Neural cell (in vitro differentiated cells): Measurements from ENCODE around the gene TEF. TPM values are rescaled to one million over a fixed set of nuclear protein-coding genes. Genes with fewer than 3 reads are reported as not detected.

ENCODE experiments used
- H2AFZ ChIP-seq: fragments of 200-600, 300-800 bp; sonication (generic), shearing (Covaris generic); 2 replicates; pipeline ENCODE4 v1.6.0; 2014; ENCODE audit warnings: low read depth, mild to moderate bottlenecking, antibody characterized with exemption, low read length, moderate library complexity
- H3F3A ChIP-seq: fragments of 200-600 bp; shearing (Covaris generic); 2 replicates; pipeline ENCODE4 v1.6.1; 2016; ENCODE audit warnings: mild to moderate bottlenecking, moderate library complexity, mixed read lengths, antibody characterized with exemption, low read length; ENCODE audit not compliant: insufficient read depth, poor library complexity, severe bottlenecking
- H3K27ac ChIP-seq: fragments of 200-600, 300-800 bp; sonication (generic), shearing (Covaris generic); 2 replicates; pipeline ENCODE4 v1.5.1; 2014; ENCODE audit warnings: mild to moderate bottlenecking, low read length, moderate library complexity
- H3K27me3 ChIP-seq: fragments of 300-800, 200-600 bp; sonication (generic), shearing (Covaris generic); 2 replicates; pipeline ENCODE4 v1.6.0; 2014; ENCODE audit warnings: mild to moderate bottlenecking, low read depth, low read length, moderate library complexity; ENCODE audit not compliant: insufficient read depth
- H3K36me3 ChIP-seq: fragments of 300-800, 200-600 bp; sonication (generic), shearing (Covaris generic); 2 replicates; pipeline ENCODE4 v1.5.1; 2014; ENCODE audit warnings: mild to moderate bottlenecking, antibody characterized with exemption, low read length, moderate library complexity; ENCODE audit not compliant: insufficient read depth
- H3K4me2 ChIP-seq: fragments of 300-800, 200-600 bp; sonication (generic), shearing (Covaris generic); 2 replicates; pipeline ENCODE4 v1.6.0; 2014; ENCODE audit warnings: mild to moderate bottlenecking, low read length
- H3K4me3 ChIP-seq: fragments of 300-800, 200-600 bp; sonication (generic), shearing (Covaris generic); 2 replicates; pipeline ENCODE4 v1.5.1; 2014; ENCODE audit warnings: mild to moderate bottlenecking, low read length, moderate library complexity
- H3K79me2 ChIP-seq: fragments of 200-600 bp; shearing (Covaris generic); replicated peaks from 2 replicates; pipeline ENCODE4 v1.6.0; 2014; ENCODE audit warnings: mild to moderate bottlenecking, low read length, moderate library complexity; ENCODE audit not compliant: insufficient read depth
- H3K9ac ChIP-seq: fragments of 300-800, 200-600 bp; sonication (generic), shearing (Covaris generic); 2 replicates; pipeline ENCODE4 v1.6.1; 2016; ENCODE audit warnings: mild to moderate bottlenecking, low read length, mixed read lengths
- H3K9me2 ChIP-seq: fragments of 200-600 bp; shearing (Covaris generic); 2 replicates; pipeline ENCODE4 v1.6.1; 2016; ENCODE audit warnings: mild to moderate bottlenecking, low read length, mixed read lengths; ENCODE audit not compliant: insufficient read depth
- H3K9me3 ChIP-seq: fragments of 200-600, 300-800 bp; sonication (generic), shearing (Covaris generic); 2 replicates; pipeline ENCODE4 v1.6.1; 2016; ENCODE audit warnings: mild to moderate bottlenecking, mixed run types, low read length, moderate library complexity, mixed read lengths
- H4K20me1 ChIP-seq: fragments of 200-600 bp; shearing (Covaris generic); 2 replicates; pipeline ENCODE4 v1.6.1; 2016; ENCODE audit warnings: mild to moderate bottlenecking, mixed run types; ENCODE audit not compliant: insufficient read depth
- EP300 ChIP-seq: fragments of 450-650 bp; conservative IDR thresholded peaks from 2 replicates; pipeline ENCODE4 v1.6.1; 2014; ENCODE audit warnings: antibody characterized with exemption, mild to moderate bottlenecking, moderate library complexity; ENCODE audit not compliant: poor library complexity, severe bottlenecking
- EZH2 ChIP-seq: fragments of 200-600, 300-800 bp; shearing (Covaris generic), sonication (generic); IDR thresholded peaks from 2 replicates; pipeline ENCODE4 v1.6.1; 2014; ENCODE audit warnings: antibody characterized with exemption, low read length, borderline replicate concordance, mild to moderate bottlenecking; ENCODE audit not compliant: insufficient read depth, poor library complexity, severe bottlenecking
- MXI1 ChIP-seq: fragments of 450-650 bp; conservative IDR thresholded peaks from 2 replicates; pipeline ENCODE4 v1.6.1; 2014; ENCODE audit warnings: antibody characterized with exemption, mild to moderate bottlenecking; ENCODE audit not compliant: poor library complexity, severe bottlenecking
- POLR2AphosphoS5 ChIP-seq: IDR thresholded peaks from 2 replicates; pipeline ENCODE4 v1.6.1; 2012
- RAD21 ChIP-seq: fragments of 450-650 bp; conservative IDR thresholded peaks from 2 replicates; pipeline ENCODE4 v1.6.1; 2014; ENCODE audit warnings: antibody characterized with exemption, mild to moderate bottlenecking, moderate library complexity
- SMC3 ChIP-seq: fragments of 450-650 bp; conservative IDR thresholded peaks from 2 replicates; pipeline ENCODE4 v1.6.1; 2014; ENCODE audit warnings: antibody characterized with exemption, mild to moderate bottlenecking, moderate library complexity; ENCODE audit not compliant: poor library complexity
- TAF1 ChIP-seq: IDR thresholded peaks from 2 replicates; pipeline ENCODE4 v1.6.1; 2012; ENCODE audit warnings: low read depth
- polyA plus RNA-seq: library from polyadenylated mRNA; depleted of rRNA; stranded (reverse); fragments of >200 nt; gene quantifications from 2 replicates; pipeline ENCODE4 v1.2.3, GENCODE V29; 2014
- TF ChIP-seq, protein P1 (sequence below): fragments of 450-650 bp; IDR thresholded peaks from 2 replicates; pipeline ENCODE4 v1.5.1; 2014; ENCODE audit warnings: antibody characterized with exemption, mild to moderate bottlenecking, moderate library complexity; ENCODE audit not compliant: poor library complexity, severe bottlenecking
- TF ChIP-seq, protein P2 (sequence below): IDR thresholded peaks from 2 replicates; pipeline ENCODE4 v1.6.1; 2012; ENCODE audit warnings: borderline replicate concordance

Gene TEF
- polyA plus RNA-seq, 1 donor from 2014 or later, result 4.9 TPM

DNA sequence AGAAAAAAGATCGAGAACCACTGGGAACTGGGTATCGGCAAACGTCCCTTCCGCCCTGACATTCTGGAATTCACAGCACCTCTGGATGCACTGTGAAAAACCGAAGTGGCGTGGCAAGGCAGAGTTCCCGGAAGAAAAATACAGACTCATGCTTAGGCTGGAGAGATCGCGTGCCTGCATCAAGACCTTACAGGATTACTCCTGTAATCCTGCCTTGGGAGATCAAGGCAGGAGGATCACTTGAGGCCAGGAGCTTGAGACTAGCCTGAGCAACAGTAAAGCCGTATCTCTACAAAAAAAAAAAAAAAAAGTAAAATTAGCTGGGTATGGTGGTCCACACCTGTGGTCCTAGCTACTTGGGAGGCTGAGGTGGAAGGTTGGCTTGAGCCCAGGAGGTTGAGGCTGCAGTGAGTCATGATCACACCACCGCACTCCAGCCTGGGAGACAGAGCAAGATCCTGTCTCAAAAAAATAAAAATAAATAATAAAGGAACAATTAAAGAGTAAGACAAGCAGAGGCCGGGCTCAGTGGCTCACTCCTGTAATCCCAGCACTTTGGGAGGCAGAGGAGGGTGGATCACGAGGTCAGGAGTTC, 19.9 kb upstream of the TEF start:
- Histone ChIP-seq H3K4me2 (no peak overlapping the region), H4K20me1 (no peaks in the 10 kb centered on the region), H2AFZ (no peak overlapping the region), H3K36me3 (no peaks in the 10 kb centered on the region), H3K9me3 (no peaks in the 10 kb centered on the region), H3K4me3 (no peak overlapping the region), H3K9ac (no peak overlapping the region), H3F3A (no peaks in the 10 kb centered on the region), H3K79me2 (no peaks in the 10 kb centered on the region), H3K9me2 (no peaks in the 10 kb centered on the region), H3K27me3 (no peaks in the 10 kb centered on the region), H3K27ac (no peak overlapping the region)
- TF ChIP-seq MXI1 (no peak), EZH2 (no peak), POLR2AphosphoS5 (no peak), EP300 (no peak), TAF1 (no peak), RAD21 (no peak)
- TF ChIP-seq, protein P1, sequence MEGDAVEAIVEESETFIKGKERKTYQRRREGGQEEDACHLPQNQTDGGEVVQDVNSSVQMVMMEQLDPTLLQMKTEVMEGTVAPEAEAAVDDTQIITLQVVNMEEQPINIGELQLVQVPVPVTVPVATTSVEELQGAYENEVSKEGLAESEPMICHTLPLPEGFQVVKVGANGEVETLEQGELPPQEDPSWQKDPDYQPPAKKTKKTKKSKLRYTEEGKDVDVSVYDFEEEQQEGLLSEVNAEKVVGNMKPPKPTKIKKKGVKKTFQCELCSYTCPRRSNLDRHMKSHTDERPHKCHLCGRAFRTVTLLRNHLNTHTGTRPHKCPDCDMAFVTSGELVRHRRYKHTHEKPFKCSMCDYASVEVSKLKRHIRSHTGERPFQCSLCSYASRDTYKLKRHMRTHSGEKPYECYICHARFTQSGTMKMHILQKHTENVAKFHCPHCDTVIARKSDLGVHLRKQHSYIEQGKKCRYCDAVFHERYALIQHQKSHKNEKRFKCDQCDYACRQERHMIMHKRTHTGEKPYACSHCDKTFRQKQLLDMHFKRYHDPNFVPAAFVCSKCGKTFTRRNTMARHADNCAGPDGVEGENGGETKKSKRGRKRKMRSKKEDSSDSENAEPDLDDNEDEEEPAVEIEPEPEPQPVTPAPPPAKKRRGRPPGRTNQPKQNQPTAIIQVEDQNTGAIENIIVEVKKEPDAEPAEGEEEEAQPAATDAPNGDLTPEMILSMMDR, result no peak

- Histone ChIP-seq H3K79me2 (no peaks in the 10 kb centered on the region), H3K9ac (no peak overlapping the region), H4K20me1 (no peaks in the 10 kb centered on the region), H3K4me2 (no peak overlapping the region), H3F3A (no peaks in the 10 kb centered on the region), H3K9me2 (no peaks in the 10 kb centered on the region), H3K27me3 (no peaks in the 10 kb centered on the region), H3K4me3 (no peak overlapping the region), H3K9me3 (no peaks in the 10 kb centered on the region), H3K27ac (no peak overlapping the region), H3K36me3 (no peaks in the 10 kb centered on the region), H2AFZ (no peak overlapping the region)
- no peak for TF ChIP-seq RAD21
- TF ChIP-seq EZH2, result no peak
- no peak for TF ChIP-seq SMC3
- TF ChIP-seq TAF1, result no peak
- TF ChIP-seq, protein P1, result no peak
- TF ChIP-seq POLR2AphosphoS5, result no peak
- TF ChIP-seq, protein P2, sequence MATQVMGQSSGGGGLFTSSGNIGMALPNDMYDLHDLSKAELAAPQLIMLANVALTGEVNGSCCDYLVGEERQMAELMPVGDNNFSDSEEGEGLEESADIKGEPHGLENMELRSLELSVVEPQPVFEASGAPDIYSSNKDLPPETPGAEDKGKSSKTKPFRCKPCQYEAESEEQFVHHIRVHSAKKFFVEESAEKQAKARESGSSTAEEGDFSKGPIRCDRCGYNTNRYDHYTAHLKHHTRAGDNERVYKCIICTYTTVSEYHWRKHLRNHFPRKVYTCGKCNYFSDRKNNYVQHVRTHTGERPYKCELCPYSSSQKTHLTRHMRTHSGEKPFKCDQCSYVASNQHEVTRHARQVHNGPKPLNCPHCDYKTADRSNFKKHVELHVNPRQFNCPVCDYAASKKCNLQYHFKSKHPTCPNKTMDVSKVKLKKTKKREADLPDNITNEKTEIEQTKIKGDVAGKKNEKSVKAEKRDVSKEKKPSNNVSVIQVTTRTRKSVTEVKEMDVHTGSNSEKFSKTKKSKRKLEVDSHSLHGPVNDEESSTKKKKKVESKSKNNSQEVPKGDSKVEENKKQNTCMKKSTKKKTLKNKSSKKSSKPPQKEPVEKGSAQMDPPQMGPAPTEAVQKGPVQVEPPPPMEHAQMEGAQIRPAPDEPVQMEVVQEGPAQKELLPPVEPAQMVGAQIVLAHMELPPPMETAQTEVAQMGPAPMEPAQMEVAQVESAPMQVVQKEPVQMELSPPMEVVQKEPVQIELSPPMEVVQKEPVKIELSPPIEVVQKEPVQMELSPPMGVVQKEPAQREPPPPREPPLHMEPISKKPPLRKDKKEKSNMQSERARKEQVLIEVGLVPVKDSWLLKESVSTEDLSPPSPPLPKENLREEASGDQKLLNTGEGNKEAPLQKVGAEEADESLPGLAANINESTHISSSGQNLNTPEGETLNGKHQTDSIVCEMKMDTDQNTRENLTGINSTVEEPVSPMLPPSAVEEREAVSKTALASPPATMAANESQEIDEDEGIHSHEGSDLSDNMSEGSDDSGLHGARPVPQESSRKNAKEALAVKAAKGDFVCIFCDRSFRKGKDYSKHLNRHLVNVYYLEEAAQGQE, result no peak
- no peak for TF ChIP-seq MXI1
- TF ChIP-seq EP300, result no peak
These were observed 19.1 kb upstream of the TEF start for GRCh38 chr22:41362615-41363014.
